ENCODE measurements around the gene TGDS. TPM values are rescaled to one million over a fixed set of nuclear protein-coding genes. Genes with fewer than 3 reads are reported as not detected.

The TGDS gene
- total RNA-seq, 1 donor from 2014 or later, result 9.5 TPM

Other genes starting within 250 kb of the TGDS start
- gene DCT, start 116.5 kb downstream of the TGDS start, total RNA-seq, result not detected in 2 replicates
- gene GPR180, start 5.7 kb upstream of the TGDS start, total RNA-seq, result 7.0 and 8.5 TPM in 2 replicates
- 0.22 and 0.79 TPM in 2 replicates for gene SOX21, start 116.4 kb upstream of the TGDS start, total RNA-seq

All from lung microvascular endothelial cell (primary cell).